ENCODE data around the gene COMMD8.

Gene COMMD8

GRCh38 chr4:47485047-47485692, 21.7 kb upstream of the COMMD8 start, which contains the start of gene ATP10D:
ATP10D (plus strand) TSS chr4:47485275; CDS start chr4:47512541, 27,266 bp downstream.
- H3K27ac ChIP-seq = no peak within 1 kb of the TSS; the same call in 1 of the 2 replicates

GRCh38 chr4:47484168-47484567, 20.7 kb upstream of the COMMD8 start:
- TF ChIP-seq ZFX (IDR thresholded peaks at IDR 0.05) = no peak
- TF ChIP-seq CTCF (conservative IDR thresholded peaks at IDR 0.05) = no peak

More at GRCh38 chr4:47485047-47485692, 21.7 kb upstream of the COMMD8 start, which contains the start of gene ATP10D:
- TF ChIP-seq ZFX (IDR thresholded peaks at IDR 0.05) = no peak
- no peak for TF ChIP-seq CTCF (conservative IDR thresholded peaks at IDR 0.05)

GRCh38 chr4:47483745-47484144, 20.2 kb upstream of the COMMD8 start:
- TF ChIP-seq CTCF (conservative IDR thresholded peaks at IDR 0.05) (no peak), ZFX (IDR thresholded peaks at IDR 0.05) (no peak)
- H3K27ac ChIP-seq = no peak overlapping the region

More at GRCh38 chr4:47484168-47484567, 20.7 kb upstream of the COMMD8 start:
- no peak overlapping the region for H3K27ac ChIP-seq

GRCh38 chr4:47482326-47482725, 18.8 kb upstream of the COMMD8 start:
- no peak for TF ChIP-seq CTCF (conservative IDR thresholded peaks at IDR 0.05)
- TF ChIP-seq ZFX (IDR thresholded peaks at IDR 0.05) = no peak
- H3K27ac ChIP-seq = no peak overlapping the region

GRCh38 chr4:47478804-47479203, 15.3 kb upstream of the COMMD8 start:
- TF ChIP-seq ZFX (IDR thresholded peaks at IDR 0.05) (no peak), CTCF (conservative IDR thresholded peaks at IDR 0.05) (no peak)
- no peak overlapping the region for H3K27ac ChIP-seq

GRCh38 chr4:47475411-47475810, 11.9 kb upstream of the COMMD8 start:
- TF ChIP-seq ZFX (IDR thresholded peaks at IDR 0.05) = no peak
- H3K27ac ChIP-seq = no peak overlapping the region

GRCh38 chr4:47474799-47475198, 11.3 kb upstream of the COMMD8 start:
- TF ChIP-seq ZFX (IDR thresholded peaks at IDR 0.05) (no peak), CTCF (conservative IDR thresholded peaks at IDR 0.05) (no peak)

More at GRCh38 chr4:47474799-47475198, 11.3 kb upstream of the COMMD8 start:
- no peak overlapping the region for H3K27ac ChIP-seq
